NT2/D1 (cell line): ENCODE data around the gene TPM2.

Experiments used
- SUZ12 ChIP-seq: IDR thresholded peaks from 2 replicates; pipeline ENCODE4 v1.6.1; 2011; ENCODE audit not compliant: insufficient read length, insufficient read depth; ENCODE audit errors: extremely low read depth
- ZNF274 ChIP-seq: IDR thresholded peaks from 2 replicates; pipeline ENCODE4 v1.6.1; 2011; ENCODE audit warnings: mild to moderate bottlenecking, low read depth, low read length

DNA sequence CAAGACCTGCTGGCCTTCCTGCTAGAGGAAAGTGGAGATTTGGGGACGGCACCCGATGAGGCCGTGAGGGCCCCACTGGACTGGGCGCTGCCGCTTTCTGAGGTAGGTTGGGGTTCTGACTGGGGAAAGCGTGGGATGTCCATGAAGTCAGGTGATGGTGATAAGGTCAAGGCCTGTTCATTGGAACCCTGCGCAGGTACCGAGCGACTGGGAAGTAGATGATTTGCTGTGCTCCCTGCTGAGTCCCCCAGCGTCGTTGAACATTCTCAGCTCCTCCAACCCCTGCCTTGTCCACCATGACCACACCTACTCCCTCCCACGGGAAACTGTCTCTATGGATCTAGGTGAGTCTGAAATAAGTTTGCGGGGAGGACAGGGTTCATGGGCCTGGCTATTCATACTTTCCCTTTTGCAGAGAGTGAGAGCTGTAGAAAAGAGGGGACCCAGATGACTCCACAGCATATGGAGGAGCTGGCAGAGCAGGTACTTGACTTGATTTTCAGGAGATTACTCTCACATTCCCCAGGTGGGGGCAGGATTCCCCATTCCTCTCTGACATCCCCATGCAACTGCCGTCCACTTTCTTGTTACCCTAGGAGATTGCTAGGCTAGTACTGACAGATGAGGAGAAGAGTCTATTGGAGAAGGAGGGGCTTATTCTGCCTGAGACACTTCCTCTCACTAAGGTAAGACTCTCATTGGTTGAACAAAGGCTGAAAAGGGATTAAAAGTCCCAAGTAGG, 43.2 kb upstream of the TPM2 start:
- TF ChIP-seq ZNF274 (no peak), SUZ12 (no peak)
